NCI-H2081 (cell line): ENCODE measurements around the gene METTL16.

ENCODE experiments used
- DNase-seq, 2 experiments: peaks; one replicate each; lab custom pipeline; 2025; lab: John Stamatoyannopoulos, UW

Gene METTL16

GRCh38 chr17:2415081-2415480 lies 96.6 kb downstream of the METTL16 start:
- no peak for DNase-seq

DNA sequence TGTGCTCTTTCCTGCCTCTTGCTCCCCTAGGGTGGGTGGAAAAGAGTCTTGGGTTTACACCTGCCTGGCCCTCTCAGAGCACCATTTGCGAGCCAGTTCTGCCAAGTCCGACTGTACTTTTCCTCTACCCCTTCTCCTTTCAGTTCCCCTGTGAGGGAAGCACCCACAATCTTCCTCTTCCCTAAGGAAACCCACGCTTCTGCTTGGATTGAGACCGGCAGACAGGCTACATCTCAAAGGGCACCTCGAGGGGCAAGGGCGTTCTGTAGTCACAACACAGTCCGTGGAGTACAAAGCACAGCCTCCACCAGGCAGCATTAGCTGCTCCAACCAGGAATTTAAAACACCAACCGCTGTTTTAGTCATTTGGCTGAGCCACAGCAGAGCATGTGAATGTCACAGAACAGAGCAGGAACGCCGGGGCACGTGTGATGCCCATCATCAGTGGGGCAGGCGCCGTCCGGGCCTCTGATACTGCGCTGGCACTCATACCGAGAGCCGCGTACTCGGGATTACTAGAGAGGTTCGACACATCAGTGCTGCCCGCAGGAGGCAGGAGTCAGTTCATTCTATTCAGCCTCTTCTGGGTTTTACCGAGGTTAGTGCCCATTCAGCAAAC lies 97.1 kb downstream of the METTL16 start:
- no peak for DNase-seq

GRCh38 chr17:2412561-2413021 lies 99.1 kb downstream of the METTL16 start:
- DNase-seq = peak in 1 of 2 experiments; percentile 46

DNA sequence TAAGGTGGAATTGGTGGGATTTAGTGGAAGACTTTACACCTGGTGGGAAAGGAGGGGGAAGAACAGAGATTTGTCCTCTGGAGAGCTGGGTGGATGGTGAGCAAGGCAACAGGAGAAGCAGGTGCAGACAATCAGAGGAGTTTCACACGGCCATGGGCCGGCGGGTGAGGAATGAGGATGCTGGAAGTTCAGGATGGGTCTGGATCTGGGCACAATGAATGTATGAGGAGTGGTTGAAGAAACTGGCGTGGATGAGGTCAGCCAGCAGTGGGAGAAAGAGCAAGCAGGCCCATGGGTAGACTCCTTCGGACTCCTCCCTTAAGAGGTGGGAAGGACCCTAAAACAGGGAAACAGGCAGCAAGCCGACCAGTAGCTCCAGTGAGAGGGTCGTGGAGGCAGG lies 100.7 kb downstream of the METTL16 start:
- no peak for DNase-seq

GRCh38 chr17:2406903-2407790 lies 104.5 kb downstream of the METTL16 start:
- no peak for DNase-seq

GRCh38 chr17:2406271-2406902 lies 105.3 kb downstream of the METTL16 start:
- no peak for DNase-seq

GRCh38 chr17:2405247-2405926 lies 106.3 kb downstream of the METTL16 start:
- no peak for DNase-seq

- DNase-seq = no peak
Measured at GRCh38 chr17:2403044-2403443, 108.6 kb downstream of the METTL16 start.

DNA sequence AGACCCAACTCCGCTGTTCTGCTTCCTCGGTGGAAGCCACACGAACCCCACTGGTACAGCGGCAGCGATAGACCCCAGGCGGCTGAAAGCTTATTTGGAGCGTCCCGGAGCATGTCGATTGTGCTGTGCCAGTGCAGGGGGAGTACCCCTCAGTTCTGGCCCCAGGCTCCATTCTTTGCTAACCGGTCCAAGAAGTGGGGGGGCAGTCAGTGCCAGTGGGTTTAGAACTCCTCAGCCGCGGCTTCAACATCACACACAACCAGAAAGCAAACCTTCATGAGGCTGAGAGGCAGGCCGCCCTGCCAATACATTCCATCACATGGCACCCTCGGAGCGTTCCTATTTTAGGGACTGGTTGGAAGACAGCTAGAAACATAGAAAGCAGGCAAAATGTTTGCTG lies 109.1 kb downstream of the METTL16 start:
- DNase-seq = no peak

GRCh38 chr17:2401426-2402221 lies 110.1 kb downstream of the METTL16 start:
- peak; percentile 96 for DNase-seq

GRCh38 chr17:2400877-2401425 lies 110.7 kb downstream of the METTL16 start, which contains the start of gene MNT:
Gene MNT, minus strand, starts transcription at chr17:2401060. Its CDS starts 348 bp downstream, at chr17:2400712.
- DNase-seq = peak; percentile 87 to 89

GRCh38 chr17:2400474-2400866 lies 111.2 kb downstream of the METTL16 start:
- peak in 1 of 2 experiments; percentile 36 for DNase-seq

GRCh38 chr17:2399572-2400473 lies 111.9 kb downstream of the METTL16 start:
- peak; percentile 88 to 90 for DNase-seq

- peak; percentile 61 to 71 for DNase-seq
Measured at GRCh38 chr17:2398655-2399571, 112.8 kb downstream of the METTL16 start.

DNA sequence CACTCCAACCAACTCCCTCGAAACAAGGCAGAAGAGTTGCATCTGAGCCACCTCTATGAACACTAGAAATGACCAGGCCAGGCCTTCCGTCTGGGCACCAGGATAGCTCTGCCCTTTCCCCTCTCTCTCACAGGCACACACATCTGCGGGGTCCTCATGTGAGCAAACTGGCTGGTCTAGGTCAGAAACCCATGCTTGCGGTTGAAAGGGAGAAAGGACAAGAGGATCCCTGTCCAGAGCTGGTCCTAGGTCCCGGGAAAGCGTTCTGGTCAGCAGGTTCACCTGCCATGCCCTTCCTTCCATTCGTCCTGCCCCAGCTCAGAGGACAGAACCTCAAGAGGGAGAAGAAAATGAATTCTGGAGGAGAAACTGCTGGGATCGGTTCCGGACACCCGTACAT lies 113.5 kb downstream of the METTL16 start:
- DNase-seq = no peak

DNA sequence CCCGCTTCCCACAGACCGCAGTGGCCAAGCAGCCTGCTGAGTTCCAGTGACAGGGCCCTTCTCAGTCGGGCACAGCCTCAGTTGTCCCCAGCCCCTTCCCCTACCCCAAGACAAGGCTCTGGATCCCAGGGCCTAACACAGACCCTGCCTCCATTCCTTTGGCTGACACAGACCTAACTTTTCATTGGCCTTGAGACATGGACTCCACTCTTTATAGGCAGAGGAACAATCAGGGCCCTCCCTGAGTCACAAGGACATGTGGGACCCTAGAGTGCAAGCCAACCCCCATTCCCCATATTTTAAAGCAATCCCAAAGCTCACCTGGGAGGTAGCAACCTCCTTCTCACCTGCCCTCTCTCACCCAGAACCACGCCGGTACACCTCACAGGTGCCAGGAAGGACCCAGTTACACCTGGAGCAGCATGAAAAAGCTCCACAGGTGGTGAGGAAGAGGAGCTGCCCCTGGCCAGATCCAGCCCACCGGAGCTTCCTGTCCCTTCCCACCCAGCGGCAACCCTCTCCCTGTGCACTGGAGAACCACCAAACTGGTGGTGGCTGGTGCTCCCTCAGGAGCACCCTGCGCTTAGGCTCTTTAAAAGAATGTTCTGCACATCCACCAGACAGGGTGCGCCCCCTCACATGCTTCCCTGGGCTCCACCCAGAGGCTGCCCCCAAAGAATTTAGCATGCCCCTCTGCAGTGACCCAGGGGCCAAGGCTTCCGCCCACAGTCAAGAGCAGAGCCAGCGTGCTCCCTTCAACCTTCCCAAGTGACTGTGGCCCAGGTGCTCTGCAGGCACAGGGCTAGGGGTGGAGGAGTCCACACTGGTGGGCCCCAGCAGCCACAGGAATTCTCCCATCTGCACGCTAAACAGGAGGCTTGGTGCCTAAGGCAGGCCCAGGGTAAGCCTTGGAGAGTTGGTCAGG lies 114.2 kb downstream of the METTL16 start:
- no peak for DNase-seq

- peak in 1 of 2 experiments; percentile 38 for DNase-seq
Measured at GRCh38 chr17:2396568-2397246, 115.0 kb downstream of the METTL16 start.
